Liver (tissue), 9 donors: Measurements from ENCODE around the gene RNF225. TPM values are rescaled to one million over a fixed set of nuclear protein-coding genes. Genes with fewer than 3 reads are reported as not detected.
A peak's percentile ranks its signal among the peaks of the same experiment; 100 is the strongest.

Experiments
- DNase-seq: peaks from one replicate; pipeline ENCODE4 v3.0.0-alpha.2; 2017; ENCODE audit warnings: low spot score
- H3K27ac ChIP-seq, 2 donors: one replicate each; pipeline ENCODE4 v1.7.0; 2013; ENCODE audit warnings: inconsistent platforms in 2 of 2, low read length in 2 of 2, control low read depth in 1 of 2, low read depth in 1 of 2, mild to moderate bottlenecking in 1 of 2
- H3K27me3 ChIP-seq, 4 donors: one replicate each; pipeline versions ENCODE4 v1.6.1 to v1.7.0; 2013; ENCODE audit warnings: low read length in 3 of 4, inconsistent platforms in 1 of 4, mild to moderate bottlenecking in 1 of 4, moderate library complexity in 1 of 4; ENCODE audit not compliant: control insufficient read depth in 4 of 4, insufficient read depth in 4 of 4
- H3K36me3 ChIP-seq, 4 donors: one replicate each; pipeline versions ENCODE4 v1.6.1 to v1.7.0; 2013; ENCODE audit warnings: low read length in 3 of 4, mild to moderate bottlenecking in 3 of 4, low read depth in 1 of 4, moderate library complexity in 1 of 4; ENCODE audit not compliant: control insufficient read depth in 4 of 4, insufficient read depth in 3 of 4
- H3K4me1 ChIP-seq, 4 donors: one replicate each; pipeline versions ENCODE4 v1.6.1 to v1.7.0; 2013; ENCODE audit warnings: low read length in 3 of 4, mild to moderate bottlenecking in 3 of 4, moderate library complexity in 1 of 4; ENCODE audit not compliant: control insufficient read depth in 4 of 4, insufficient read depth in 4 of 4
- H3K4me3 ChIP-seq, 3 donors: one replicate each; pipeline versions ENCODE4 v1.6.1 to v1.7.0; 2013; ENCODE audit warnings: low read length in 3 of 3, control low read depth in 1 of 3, low read depth in 1 of 3, mild to moderate bottlenecking in 1 of 3
- H3K9ac ChIP-seq, 2 donors: one replicate each; pipeline ENCODE4 v1.7.0; 2013; ENCODE audit warnings: low read length in 2 of 2, mild to moderate bottlenecking in 2 of 2, moderate library complexity in 2 of 2, control low read depth in 1 of 2, low read depth in 1 of 2
- H3K9me3 ChIP-seq, 4 donors: one replicate each; pipeline versions ENCODE4 v1.6.1 to v1.7.0; 2013; ENCODE audit warnings: low read length in 3 of 4; ENCODE audit not compliant: control insufficient read depth in 4 of 4
- EGR1 ChIP-seq, 2 donors: IDR thresholded peaks; 2 replicates each; pipeline ENCODE4 v1.6.1; 2016 to 2018; ENCODE audit warnings: antibody characterized with exemption in 2 of 2, low read depth in 2 of 2
- FOXA1 ChIP-seq: IDR thresholded peaks from 2 replicates; pipeline ENCODE4 v1.6.1; 2016; ENCODE audit warnings: antibody characterized with exemption
- FOXA2 ChIP-seq: IDR thresholded peaks from 2 replicates; pipeline ENCODE4 v1.6.1; 2016; ENCODE audit warnings: antibody characterized with exemption
- GABPA ChIP-seq, 2 donors: IDR thresholded peaks in 1 of 2; conservative IDR thresholded peaks in 1 of 2; 2 replicates each; pipeline ENCODE4 v1.6.1; 2016; ENCODE audit warnings: antibody characterized with exemption in 2 of 2, mild to moderate bottlenecking in 1 of 2, moderate library complexity in 1 of 2
- HNF4A ChIP-seq, 2 donors: conservative IDR thresholded peaks; 2 replicates each; pipeline ENCODE4 v1.6.1; 2016; ENCODE audit warnings: antibody characterized with exemption in 2 of 2, mild to moderate bottlenecking in 2 of 2
- HNF4G ChIP-seq: IDR thresholded peaks from 2 replicates; pipeline ENCODE4 v1.6.1; 2016; ENCODE audit warnings: antibody characterized with exemption
- NR2F2 ChIP-seq: IDR thresholded peaks from 2 replicates; pipeline ENCODE4 v1.6.1; 2016; ENCODE audit warnings: antibody characterized with exemption
- RAD21 ChIP-seq, 2 donors: IDR thresholded peaks; 2 replicates each; pipeline ENCODE4 v1.6.1; 2016; ENCODE audit warnings: antibody characterized with exemption in 2 of 2, mild to moderate bottlenecking in 2 of 2
- RXRA ChIP-seq, 2 donors: IDR thresholded peaks; 2 replicates each; pipeline ENCODE4 v1.6.1; 2017 to 2018; ENCODE audit warnings: antibody characterized with exemption in 2 of 2, mild to moderate bottlenecking in 1 of 2
- SP1 ChIP-seq: IDR thresholded peaks from 2 replicates; pipeline ENCODE4 v1.6.1; 2018; ENCODE audit warnings: antibody characterized with exemption, mild to moderate bottlenecking
- WGBS: extraction: QIAGEN DNeasy Blood & Tissue Kit; methylation state at CpG from one replicate; pipeline ENCODE4 v1.1.7; 2013; 5-methylcytosine and 5-hydroxymethylcytosine counted together
- polyA plus RNA-seq, 2 donors: library from polyadenylated mRNA; stranded (reverse) in 1 of 2; unstranded in 1 of 2; fragments of 200-250 nt in 1 of 2; fragments of >200 nt in 1 of 2; fragmentation: Nextera tagmentation in 1 of 2; extraction: Ambion mirVana in 1 of 2; gene quantifications; one replicate each; pipeline versions ENCODE4 v1.2.1 to v1.2.3, GENCODE V29; 2013 to 2015
- total RNA-seq, 2 donors: library from RNA; depleted of rRNA; stranded (reverse); fragments of >200 nt; gene quantifications; one replicate each; pipeline ENCODE4 v1.2.3, GENCODE V29; 2014
- TF ChIP-seq, protein P1 (sequence below): IDR thresholded peaks from 2 replicates; pipeline ENCODE4 v1.6.1; 2016; ENCODE audit warnings: antibody characterized with exemption
- TF ChIP-seq, protein P2 (sequence below): IDR thresholded peaks from 2 replicates; pipeline ENCODE4 v1.6.1; 2016; ENCODE audit warnings: antibody characterized with exemption
- TF ChIP-seq, protein P3 (sequence below): IDR thresholded peaks from 2 replicates; pipeline ENCODE4 v1.6.1; 2016; ENCODE audit warnings: antibody characterized with exemption, mild to moderate bottlenecking
- TF ChIP-seq, protein P4 (sequence below): IDR thresholded peaks from 2 replicates; pipeline ENCODE4 v1.6.1; 2016; ENCODE audit warnings: antibody characterized with exemption
- donor health status: healthy.
- donor health status: healthy.
- donor health status: healthy.
- donor health status: healthy.
- donor health status: healthy.

RNF225 gene
- total and polyA plus RNA-seq, 4 donors: not detected

DNA sequence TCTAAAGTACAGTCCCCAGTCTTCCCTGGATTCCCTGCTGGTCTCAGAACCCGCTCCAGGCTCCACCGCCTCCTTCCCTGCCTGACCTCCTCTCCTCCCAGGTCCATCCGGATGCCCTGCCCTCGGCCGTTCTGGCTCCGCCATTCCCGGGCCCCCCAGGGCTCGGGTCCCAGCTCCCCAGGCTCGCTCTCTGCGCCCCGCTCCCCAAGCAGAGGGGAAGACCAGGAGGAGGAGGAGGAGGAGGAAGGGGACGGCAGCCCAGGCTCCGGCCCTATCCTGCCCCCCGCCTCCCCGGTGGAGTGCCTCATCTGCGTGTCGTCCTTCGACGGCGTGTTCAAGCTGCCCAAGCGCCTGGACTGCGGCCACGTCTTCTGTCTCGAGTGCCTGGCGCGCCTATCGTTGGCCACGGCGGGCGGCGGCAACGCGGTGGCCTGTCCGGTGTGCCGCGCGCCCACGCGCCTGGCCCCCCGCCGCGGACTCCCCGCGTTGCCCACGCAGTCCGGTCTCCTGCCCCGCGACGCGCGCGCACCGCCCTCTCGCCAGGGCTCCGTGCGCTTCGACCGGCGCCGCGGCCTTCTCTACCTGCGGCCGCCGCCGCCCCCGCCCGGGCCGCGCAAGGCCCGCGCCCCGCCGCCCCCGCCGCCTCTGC lies 647 bp downstream of the RNF225 start:
- Histone ChIP-seq H3K9ac (no peak overlapping the region), H3K27ac (no peak overlapping the region), H3K27me3 (peaks cover 0 to 5% (median 0%) of the 10 kb centered on the region in 4 donors), H3K4me1 (peaks cover 2 to 11% (median 9%) of the 10 kb centered on the region in 4 donors), H3K36me3 (peaks cover 19 to 34% (median 21%) of the 10 kb centered on the region in 4 donors), H3K4me3 (peak overlapping the region in 1 of 3 donors; percentile 6), H3K9me3 (no peaks in the 10 kb centered on the region)
- TF ChIP-seq, protein P1, sequence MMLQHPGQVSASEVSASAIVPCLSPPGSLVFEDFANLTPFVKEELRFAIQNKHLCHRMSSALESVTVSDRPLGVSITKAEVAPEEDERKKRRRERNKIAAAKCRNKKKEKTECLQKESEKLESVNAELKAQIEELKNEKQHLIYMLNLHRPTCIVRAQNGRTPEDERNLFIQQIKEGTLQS: no peak
- TF ChIP-seq, protein P2, sequence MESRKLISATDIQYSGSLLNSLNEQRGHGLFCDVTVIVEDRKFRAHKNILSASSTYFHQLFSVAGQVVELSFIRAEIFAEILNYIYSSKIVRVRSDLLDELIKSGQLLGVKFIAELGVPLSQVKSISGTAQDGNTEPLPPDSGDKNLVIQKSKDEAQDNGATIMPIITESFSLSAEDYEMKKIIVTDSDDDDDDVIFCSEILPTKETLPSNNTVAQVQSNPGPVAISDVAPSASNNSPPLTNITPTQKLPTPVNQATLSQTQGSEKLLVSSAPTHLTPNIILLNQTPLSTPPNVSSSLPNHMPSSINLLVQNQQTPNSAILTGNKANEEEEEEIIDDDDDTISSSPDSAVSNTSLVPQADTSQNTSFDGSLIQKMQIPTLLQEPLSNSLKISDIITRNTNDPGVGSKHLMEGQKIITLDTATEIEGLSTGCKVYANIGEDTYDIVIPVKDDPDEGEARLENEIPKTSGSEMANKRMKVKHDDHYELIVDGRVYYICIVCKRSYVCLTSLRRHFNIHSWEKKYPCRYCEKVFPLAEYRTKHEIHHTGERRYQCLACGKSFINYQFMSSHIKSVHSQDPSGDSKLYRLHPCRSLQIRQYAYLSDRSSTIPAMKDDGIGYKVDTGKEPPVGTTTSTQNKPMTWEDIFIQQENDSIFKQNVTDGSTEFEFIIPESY: no peak
- no peak for TF ChIP-seq HNF4G
- TF ChIP-seq RXRA (IDR thresholded peaks at IDR 0.05): no peak
- TF ChIP-seq, protein P3, sequence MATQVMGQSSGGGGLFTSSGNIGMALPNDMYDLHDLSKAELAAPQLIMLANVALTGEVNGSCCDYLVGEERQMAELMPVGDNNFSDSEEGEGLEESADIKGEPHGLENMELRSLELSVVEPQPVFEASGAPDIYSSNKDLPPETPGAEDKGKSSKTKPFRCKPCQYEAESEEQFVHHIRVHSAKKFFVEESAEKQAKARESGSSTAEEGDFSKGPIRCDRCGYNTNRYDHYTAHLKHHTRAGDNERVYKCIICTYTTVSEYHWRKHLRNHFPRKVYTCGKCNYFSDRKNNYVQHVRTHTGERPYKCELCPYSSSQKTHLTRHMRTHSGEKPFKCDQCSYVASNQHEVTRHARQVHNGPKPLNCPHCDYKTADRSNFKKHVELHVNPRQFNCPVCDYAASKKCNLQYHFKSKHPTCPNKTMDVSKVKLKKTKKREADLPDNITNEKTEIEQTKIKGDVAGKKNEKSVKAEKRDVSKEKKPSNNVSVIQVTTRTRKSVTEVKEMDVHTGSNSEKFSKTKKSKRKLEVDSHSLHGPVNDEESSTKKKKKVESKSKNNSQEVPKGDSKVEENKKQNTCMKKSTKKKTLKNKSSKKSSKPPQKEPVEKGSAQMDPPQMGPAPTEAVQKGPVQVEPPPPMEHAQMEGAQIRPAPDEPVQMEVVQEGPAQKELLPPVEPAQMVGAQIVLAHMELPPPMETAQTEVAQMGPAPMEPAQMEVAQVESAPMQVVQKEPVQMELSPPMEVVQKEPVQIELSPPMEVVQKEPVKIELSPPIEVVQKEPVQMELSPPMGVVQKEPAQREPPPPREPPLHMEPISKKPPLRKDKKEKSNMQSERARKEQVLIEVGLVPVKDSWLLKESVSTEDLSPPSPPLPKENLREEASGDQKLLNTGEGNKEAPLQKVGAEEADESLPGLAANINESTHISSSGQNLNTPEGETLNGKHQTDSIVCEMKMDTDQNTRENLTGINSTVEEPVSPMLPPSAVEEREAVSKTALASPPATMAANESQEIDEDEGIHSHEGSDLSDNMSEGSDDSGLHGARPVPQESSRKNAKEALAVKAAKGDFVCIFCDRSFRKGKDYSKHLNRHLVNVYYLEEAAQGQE: no peak
- no peak for TF ChIP-seq NR2F2
- no peak for TF ChIP-seq EGR1 (IDR thresholded peaks at IDR 0.05; ENCODE audit: low read depth in 2 of 2)
- TF ChIP-seq HNF4A (conservative IDR thresholded peaks at IDR 0.05): no peak
- TF ChIP-seq FOXA2: no peak
- TF ChIP-seq GABPA (IDR thresholded peaks at IDR 0.05 in 1 of 2, conservative IDR thresholded peaks at IDR 0.05 in 1 of 2): no peak
- no peak for DNase-seq
- WGBS: 9% methylated on average over 75 of the region's 75 CpGs

DNA sequence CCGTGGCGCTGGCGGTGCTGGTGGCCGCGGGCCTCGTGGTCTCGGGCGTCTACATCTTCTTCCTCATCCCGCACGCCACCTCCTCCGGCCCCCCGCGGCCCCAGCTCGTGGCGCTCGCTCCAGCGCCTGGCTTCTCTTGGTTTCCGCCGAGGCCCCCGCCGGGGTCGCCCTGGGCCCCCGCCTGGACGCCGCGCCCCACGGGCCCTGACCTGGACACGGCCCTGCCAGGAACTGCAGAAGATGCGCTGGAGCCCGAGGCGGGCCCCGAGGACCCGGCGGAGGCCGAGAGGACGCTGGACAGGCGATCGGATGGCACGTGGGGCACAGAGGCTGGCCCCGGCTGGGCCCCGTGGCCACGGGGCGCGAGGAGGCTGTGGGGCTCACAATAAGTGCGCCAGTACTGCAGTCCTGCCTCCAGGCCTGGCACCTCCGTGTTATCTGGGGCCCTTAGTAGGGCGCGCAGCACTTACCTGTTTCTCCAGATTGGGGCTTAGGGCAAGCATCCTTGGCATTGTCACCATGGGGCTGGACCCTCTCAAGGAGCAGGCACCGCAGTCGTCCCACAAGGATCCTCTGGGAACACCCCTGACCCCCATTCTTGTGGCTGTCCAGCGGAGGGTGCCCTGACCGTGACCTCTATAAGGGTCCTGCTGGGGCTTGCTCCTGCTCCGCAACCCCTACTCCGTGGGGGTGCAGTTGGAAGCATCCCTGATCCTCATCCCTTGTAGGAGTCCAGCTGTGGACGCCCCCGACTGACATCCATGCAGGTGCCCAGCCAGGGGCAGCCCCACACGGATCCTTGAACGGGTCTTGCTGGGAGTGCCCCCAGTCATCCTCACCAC lies 1.5 kb downstream of the RNF225 start:
- no peak overlapping the region for H3K27ac ChIP-seq
- H3K36me3 ChIP-seq: peaks cover 17 to 30% (median 21%) of the 10 kb centered on the region in 4 donors
- H3K9me3 ChIP-seq: no peaks in the 10 kb centered on the region
- WGBS: 34% methylated on average over 58 of the region's 58 CpGs
- no peak for DNase-seq
- H3K4me1 ChIP-seq: peaks cover 4 to 18% (median 12%) of the 10 kb centered on the region in 4 donors
- H3K4me3 ChIP-seq: peak overlapping the region in 1 of 3 donors; percentile 6
- TF ChIP-seq GABPA (IDR thresholded peaks at IDR 0.05 in 1 of 2, conservative IDR thresholded peaks at IDR 0.05 in 1 of 2) (no peak), HNF4A (conservative IDR thresholded peaks at IDR 0.05) (no peak), FOXA2 (no peak), FOXA1 (no peak), EGR1 (IDR thresholded peaks at IDR 0.05; ENCODE audit: low read depth in 2 of 2) (no peak), RXRA (IDR thresholded peaks at IDR 0.05) (no peak), NR2F2 (no peak), RAD21 (IDR thresholded peaks at IDR 0.05) (no peak), SP1 (no peak)
- TF ChIP-seq, protein P1: no peak
- TF ChIP-seq, protein P4, sequence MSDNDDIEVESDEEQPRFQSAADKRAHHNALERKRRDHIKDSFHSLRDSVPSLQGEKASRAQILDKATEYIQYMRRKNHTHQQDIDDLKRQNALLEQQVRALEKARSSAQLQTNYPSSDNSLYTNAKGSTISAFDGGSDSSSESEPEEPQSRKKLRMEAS: no peak
- TF ChIP-seq, protein P2: no peak
- TF ChIP-seq, protein P3: no peak
- no peak overlapping the region for H3K9ac ChIP-seq
- H3K27me3 ChIP-seq: peaks cover 0 to 5% (median 0%) of the 10 kb centered on the region in 4 donors
